OCI-LY1 (cell line): ENCODE results near the gene EIF1B.

Experiments used
- H2AFZ ChIP-seq: fragments of 200-600 bp; sonication (generic), shearing (Covaris generic); 2 replicates; pipeline ENCODE4 v1.6.0; 2014; ENCODE audit warnings: antibody characterized with exemption, mild to moderate bottlenecking, low read length
- H3F3A ChIP-seq: fragments of 200-600 bp; sonication (generic), shearing (Covaris generic); 2 replicates; pipeline ENCODE4 v1.6.0; 2014; ENCODE audit warnings: mild to moderate bottlenecking, antibody characterized with exemption, low read length, moderate library complexity; ENCODE audit not compliant: insufficient read depth
- H3K27ac ChIP-seq: fragments of 200-600 bp; sonication (generic); 2 replicates; pipeline ENCODE4 v1.5.1; 2014; ENCODE audit warnings: low read length, mixed run types, mild to moderate bottlenecking, low read depth; ENCODE audit not compliant: poor library complexity, severe bottlenecking
- H3K27me3 ChIP-seq: fragments of 200-600 bp; sonication (generic); 2 replicates; pipeline ENCODE4 v1.6.0; 2014; ENCODE audit warnings: antibody characterized with exemption, mild to moderate bottlenecking, low read length, moderate library complexity; ENCODE audit not compliant: insufficient read depth
- H3K36me3 ChIP-seq: fragments of 200-600 bp; sonication (generic); 2 replicates; pipeline ENCODE4 v1.6.1; 2014; ENCODE audit warnings: mild to moderate bottlenecking, antibody characterized with exemption, low read length, moderate library complexity, mixed read lengths; ENCODE audit not compliant: insufficient read depth
- H3K4me1 ChIP-seq: fragments of 200-600 bp; sonication (generic); 2 replicates; pipeline ENCODE4 v1.5.1; 2014; ENCODE audit warnings: mild to moderate bottlenecking, low read length, moderate library complexity; ENCODE audit not compliant: insufficient read depth, severe bottlenecking
- H3K4me2 ChIP-seq: fragments of 200-600 bp; sonication (generic), shearing (Covaris generic); 2 replicates; pipeline ENCODE4 v1.6.1; 2014; ENCODE audit warnings: low read length
- H3K4me3 ChIP-seq: fragments of 200-600 bp; sonication (generic); 2 replicates; pipeline ENCODE4 v1.5.1; 2014; ENCODE audit warnings: low read length, low read depth, mild to moderate bottlenecking, mixed read lengths; ENCODE audit not compliant: poor library complexity, severe bottlenecking
- H3K79me2 ChIP-seq: fragments of 200-600 bp; shearing (Covaris generic); 2 replicates; pipeline ENCODE4 v1.6.1; 2016; ENCODE audit warnings: mixed run types, low read length, mixed read lengths; ENCODE audit not compliant: insufficient read depth
- H3K9ac ChIP-seq: fragments of 200-600 bp; sonication (generic), shearing (Covaris generic); 2 replicates; pipeline ENCODE4 v1.6.1; 2014; ENCODE audit warnings: mild to moderate bottlenecking, low read length, mixed read lengths
- H3K9me2 ChIP-seq: fragments of 200-600 bp; sonication (generic), shearing (Covaris generic); 2 replicates; pipeline ENCODE4 v1.6.1; 2014; ENCODE audit warnings: low read depth, mild to moderate bottlenecking, low read length, mixed read lengths
- H3K9me3 ChIP-seq: fragments of 200-600 bp; shearing (Covaris generic); 2 replicates; pipeline ENCODE4 v1.6.1; 2014; ENCODE audit warnings: low read length, mixed read lengths
- H4K20me1 ChIP-seq: fragments of 200-600 bp; sonication (generic), shearing (Covaris generic); 2 replicates; pipeline ENCODE4 v1.6.0; 2016; ENCODE audit warnings: mild to moderate bottlenecking, low read length; ENCODE audit not compliant: insufficient read depth
- CTCF ChIP-seq: fragments of 200-600 bp; sonication (generic), shearing (Covaris generic); IDR thresholded peaks from 2 replicates; pipeline ENCODE4 v1.5.1; 2017; ENCODE audit warnings: mild to moderate bottlenecking, antibody characterized with exemption, low read length, moderate library complexity, mixed read lengths
- EZH2 ChIP-seq: fragments of 200-600 bp; sonication (generic), shearing (Covaris generic); IDR thresholded peaks from 2 replicates; pipeline ENCODE4 v1.8.0; 2017; ENCODE audit warnings: borderline replicate concordance, mixed run types, mild to moderate bottlenecking, antibody characterized with exemption, low read length, moderate library complexity, mixed read lengths

EIF1B gene

GRCh38 chr3:40337136-40338108, 27.9 kb downstream of the EIF1B start:
- no peak overlapping the region for H3K4me2 ChIP-seq

GRCh38 chr3:40339871-40340270, 30.4 kb downstream of the EIF1B start:
- Histone ChIP-seq H3K36me3 (no peaks in the 10 kb centered on the region), H2AFZ (no peak overlapping the region), H3K9me3 (no peaks in the 10 kb centered on the region), H3F3A (no peaks in the 10 kb centered on the region), H3K9ac (no peak overlapping the region), H3K27ac (no peak overlapping the region), H3K27me3 (no peaks in the 10 kb centered on the region), H3K9me2 (no peaks in the 10 kb centered on the region), H3K4me3 (no peak overlapping the region), H3K4me1 (no peaks in the 10 kb centered on the region), H3K79me2 (no peaks in the 10 kb centered on the region), H3K4me2 (no peak overlapping the region), H4K20me1 (no peaks in the 10 kb centered on the region)
- TF ChIP-seq EZH2 (no peak), CTCF (no peak)

More at GRCh38 chr3:40337136-40338108, 27.9 kb downstream of the EIF1B start:
- H3K4me1 ChIP-seq, result no peaks in the 10 kb centered on the region
- no peak overlapping the region for H3K4me3 ChIP-seq
- H3K36me3 ChIP-seq, result no peaks in the 10 kb centered on the region
- no peaks in the 10 kb centered on the region for H3K79me2 ChIP-seq
- no peaks in the 10 kb centered on the region for H3K9me2 ChIP-seq
- no peaks in the 10 kb centered on the region for H3F3A ChIP-seq
- TF ChIP-seq EZH2 (no peak), CTCF (no peak)
- H2AFZ ChIP-seq, result no peak overlapping the region
- no peaks in the 10 kb centered on the region for H4K20me1 ChIP-seq
- no peak overlapping the region for H3K27ac ChIP-seq
- H3K9me3 ChIP-seq, result no peaks in the 10 kb centered on the region
- H3K9ac ChIP-seq, result no peak overlapping the region
- peaks cover 4% of the 10 kb centered on the region; the same call in 1 of the 2 replicates for H3K27me3 ChIP-seq

- Histone ChIP-seq H4K20me1 (no peaks in the 10 kb centered on the region), H3K9ac (no peak overlapping the region), H3F3A (no peaks in the 10 kb centered on the region), H2AFZ (no peak overlapping the region), H3K4me3 (no peak overlapping the region), H3K36me3 (no peaks in the 10 kb centered on the region), H3K79me2 (no peaks in the 10 kb centered on the region), H3K4me1 (no peaks in the 10 kb centered on the region), H3K9me2 (no peaks in the 10 kb centered on the region), H3K27me3 (no peaks in the 10 kb centered on the region), H3K27ac (no peak overlapping the region), H3K4me2 (no peak overlapping the region), H3K9me3 (no peaks in the 10 kb centered on the region)
- TF ChIP-seq CTCF (no peak), EZH2 (no peak)
These were observed 31.1 kb downstream of the EIF1B start for GRCh38 chr3:40340541-40341170.
